Measurements from ENCODE around the gene DNAJC21.

The DNAJC21 gene

GRCh38 chr5:34978681-34979080, 49.3 kb downstream of the DNAJC21 start:
- ATAC-seq, result no peak
- TF ChIP-seq RARB (CRISPR knock-in tag; IDR thresholded peaks at IDR 0.05) (no peak), GLIS3 (CRISPR knock-in tag; IDR thresholded peaks at IDR 0.05) (no peak), POU6F1 (CRISPR knock-in tag; IDR thresholded peaks at IDR 0.05; ENCODE audit: borderline replicate concordance, low read depth) (no peak), ARNTL (CRISPR knock-in tag; IDR thresholded peaks at IDR 0.05; ENCODE audit: borderline replicate concordance, low read depth) (no peak), TOX (CRISPR knock-in tag; IDR thresholded peaks at IDR 0.05; ENCODE audit: borderline replicate concordance) (no peak), ZC3H10 (CRISPR knock-in tag; IDR thresholded peaks at IDR 0.05) (no peak), ISL1 (CRISPR knock-in tag; IDR thresholded peaks at IDR 0.05) (no peak)

GRCh38 chr5:34982823-34983222, 53.5 kb downstream of the DNAJC21 start:
- ATAC-seq, result no peak
- no peak for TF ChIP-seq TOX (CRISPR knock-in tag; IDR thresholded peaks at IDR 0.05; ENCODE audit: borderline replicate concordance)
- TF ChIP-seq ARNTL (CRISPR knock-in tag; IDR thresholded peaks at IDR 0.05; ENCODE audit: borderline replicate concordance, low read depth), result no peak
- TF ChIP-seq RARB (CRISPR knock-in tag; IDR thresholded peaks at IDR 0.05), result no peak
- no peak for TF ChIP-seq SNAI2 (CRISPR knock-in tag; IDR thresholded peaks at IDR 0.05)
- TF ChIP-seq ZC3H10 (CRISPR knock-in tag; IDR thresholded peaks at IDR 0.05), result no peak
- no peak for TF ChIP-seq CSRNP3 (CRISPR knock-in tag; IDR thresholded peaks at IDR 0.05)
- TF ChIP-seq CREB5 (CRISPR knock-in tag; IDR thresholded peaks at IDR 0.05; ENCODE audit: low read depth), result no peak
- no peak for TF ChIP-seq TSHZ2 (CRISPR knock-in tag; IDR thresholded peaks at IDR 0.05)
- TF ChIP-seq ZNF70 (CRISPR knock-in tag; IDR thresholded peaks at IDR 0.05), result no peak
- no peak for TF ChIP-seq ESRRG (CRISPR knock-in tag; IDR thresholded peaks at IDR 0.05)
- TF ChIP-seq PATZ1 (CRISPR knock-in tag; IDR thresholded peaks at IDR 0.05; ENCODE audit: borderline replicate concordance), result no peak
- TF ChIP-seq ZFP3 (CRISPR knock-in tag; IDR thresholded peaks at IDR 0.05), result no peak

- no peak for ATAC-seq
- no peak for TF ChIP-seq ZFP3 (CRISPR knock-in tag; IDR thresholded peaks at IDR 0.05)
- no peak for TF ChIP-seq ARNTL (CRISPR knock-in tag; IDR thresholded peaks at IDR 0.05; ENCODE audit: borderline replicate concordance, low read depth)
- no peak for TF ChIP-seq ZC3H10 (CRISPR knock-in tag; IDR thresholded peaks at IDR 0.05)
- TF ChIP-seq ZNF565 (CRISPR knock-in tag; conservative IDR thresholded peaks at IDR 0.05; ENCODE audit: low read depth), result no peak
These were observed 57.6 kb downstream of the DNAJC21 start for GRCh38 chr5:34986965-34987364.

GRCh38 chr5:34991486-34992238, 62.3 kb downstream of the DNAJC21 start:
- no peak for ATAC-seq
- TF ChIP-seq ESRRG (CRISPR knock-in tag; IDR thresholded peaks at IDR 0.05) (no peak), ZNF8 (CRISPR knock-in tag; IDR thresholded peaks at IDR 0.05) (no peak), ZNF70 (CRISPR knock-in tag; IDR thresholded peaks at IDR 0.05) (no peak), CSRNP3 (CRISPR knock-in tag; IDR thresholded peaks at IDR 0.05) (no peak), OSR1 (CRISPR knock-in tag; IDR thresholded peaks at IDR 0.05) (no peak), ZFP3 (CRISPR knock-in tag; IDR thresholded peaks at IDR 0.05) (no peak)
